Liver (tissue), 9 donors: ENCODE measurements around the gene ZNF333. TPM values are rescaled to one million over a fixed set of nuclear protein-coding genes. Genes with fewer than 3 reads are reported as not detected.

Experiments used
- DNase-seq: peaks from one replicate; pipeline ENCODE4 v3.0.0-alpha.2; 2017; ENCODE audit warnings: low spot score
- H3K27ac ChIP-seq, 2 donors: one replicate each; pipeline ENCODE4 v1.7.0; 2013; ENCODE audit warnings: inconsistent platforms in 2 of 2, low read length in 2 of 2, control low read depth in 1 of 2, low read depth in 1 of 2, mild to moderate bottlenecking in 1 of 2
- H3K27me3 ChIP-seq, 4 donors: one replicate each; pipeline versions ENCODE4 v1.6.1 to v1.7.0; 2013; ENCODE audit warnings: low read length in 3 of 4, inconsistent platforms in 1 of 4, mild to moderate bottlenecking in 1 of 4, moderate library complexity in 1 of 4; ENCODE audit not compliant: control insufficient read depth in 4 of 4, insufficient read depth in 4 of 4
- H3K36me3 ChIP-seq, 4 donors: one replicate each; pipeline versions ENCODE4 v1.6.1 to v1.7.0; 2013; ENCODE audit warnings: low read length in 3 of 4, mild to moderate bottlenecking in 3 of 4, low read depth in 1 of 4, moderate library complexity in 1 of 4; ENCODE audit not compliant: control insufficient read depth in 4 of 4, insufficient read depth in 3 of 4
- H3K4me1 ChIP-seq, 4 donors: one replicate each; pipeline versions ENCODE4 v1.6.1 to v1.7.0; 2013; ENCODE audit warnings: low read length in 3 of 4, mild to moderate bottlenecking in 3 of 4, moderate library complexity in 1 of 4; ENCODE audit not compliant: control insufficient read depth in 4 of 4, insufficient read depth in 4 of 4
- H3K4me3 ChIP-seq, 3 donors: one replicate each; pipeline versions ENCODE4 v1.6.1 to v1.7.0; 2013; ENCODE audit warnings: low read length in 3 of 3, control low read depth in 1 of 3, low read depth in 1 of 3, mild to moderate bottlenecking in 1 of 3
- H3K9ac ChIP-seq, 2 donors: one replicate each; pipeline ENCODE4 v1.7.0; 2013; ENCODE audit warnings: low read length in 2 of 2, mild to moderate bottlenecking in 2 of 2, moderate library complexity in 2 of 2, control low read depth in 1 of 2, low read depth in 1 of 2
- H3K9me3 ChIP-seq, 4 donors: one replicate each; pipeline versions ENCODE4 v1.6.1 to v1.7.0; 2013; ENCODE audit warnings: low read length in 3 of 4; ENCODE audit not compliant: control insufficient read depth in 4 of 4
- EGR1 ChIP-seq, 2 donors: IDR thresholded peaks; 2 replicates each; pipeline ENCODE4 v1.6.1; 2016 to 2018; ENCODE audit warnings: antibody characterized with exemption in 2 of 2, low read depth in 2 of 2
- FOXA1 ChIP-seq: IDR thresholded peaks from 2 replicates; pipeline ENCODE4 v1.6.1; 2016; ENCODE audit warnings: antibody characterized with exemption
- FOXA2 ChIP-seq: IDR thresholded peaks from 2 replicates; pipeline ENCODE4 v1.6.1; 2016; ENCODE audit warnings: antibody characterized with exemption
- GABPA ChIP-seq, 2 donors: IDR thresholded peaks in 1 of 2; conservative IDR thresholded peaks in 1 of 2; 2 replicates each; pipeline ENCODE4 v1.6.1; 2016; ENCODE audit warnings: antibody characterized with exemption in 2 of 2, mild to moderate bottlenecking in 1 of 2, moderate library complexity in 1 of 2
- HNF4A ChIP-seq, 2 donors: conservative IDR thresholded peaks; 2 replicates each; pipeline ENCODE4 v1.6.1; 2016; ENCODE audit warnings: antibody characterized with exemption in 2 of 2, mild to moderate bottlenecking in 2 of 2
- HNF4G ChIP-seq: IDR thresholded peaks from 2 replicates; pipeline ENCODE4 v1.6.1; 2016; ENCODE audit warnings: antibody characterized with exemption
- JUND ChIP-seq, 2 donors: IDR thresholded peaks; 2 replicates each; pipeline ENCODE4 v1.6.1; 2016; ENCODE audit warnings: antibody characterized with exemption in 2 of 2
- NR2F2 ChIP-seq: IDR thresholded peaks from 2 replicates; pipeline ENCODE4 v1.6.1; 2016; ENCODE audit warnings: antibody characterized with exemption
- RAD21 ChIP-seq, 2 donors: IDR thresholded peaks; 2 replicates each; pipeline ENCODE4 v1.6.1; 2016; ENCODE audit warnings: antibody characterized with exemption in 2 of 2, mild to moderate bottlenecking in 2 of 2
- RXRA ChIP-seq, 2 donors: IDR thresholded peaks; 2 replicates each; pipeline ENCODE4 v1.6.1; 2017 to 2018; ENCODE audit warnings: antibody characterized with exemption in 2 of 2, mild to moderate bottlenecking in 1 of 2
- SP1 ChIP-seq: IDR thresholded peaks from 2 replicates; pipeline ENCODE4 v1.6.1; 2018; ENCODE audit warnings: antibody characterized with exemption, mild to moderate bottlenecking
- TAF1 ChIP-seq: conservative IDR thresholded peaks from 2 replicates; pipeline ENCODE4 v1.6.1; 2016; ENCODE audit warnings: antibody characterized with exemption, mild to moderate bottlenecking
- YY1 ChIP-seq: IDR thresholded peaks from 2 replicates; pipeline ENCODE4 v1.6.1; 2016; ENCODE audit warnings: antibody characterized with exemption, mild to moderate bottlenecking
- WGBS: extraction: QIAGEN DNeasy Blood & Tissue Kit; methylation state at CpG from one replicate; pipeline ENCODE4 v1.1.7; 2013; 5-methylcytosine and 5-hydroxymethylcytosine counted together
- polyA plus RNA-seq, 2 donors: library from polyadenylated mRNA; stranded (reverse) in 1 of 2; unstranded in 1 of 2; fragments of 200-250 nt in 1 of 2; fragments of >200 nt in 1 of 2; fragmentation: Nextera tagmentation in 1 of 2; extraction: Ambion mirVana in 1 of 2; gene quantifications; one replicate each; pipeline versions ENCODE4 v1.2.1 to v1.2.3, GENCODE V29; 2013 to 2015
- total RNA-seq, 2 donors: library from RNA; depleted of rRNA; stranded (reverse); fragments of >200 nt; gene quantifications; one replicate each; pipeline ENCODE4 v1.2.3, GENCODE V29; 2014
- TF ChIP-seq, protein P1 (sequence below): IDR thresholded peaks from 2 replicates; pipeline ENCODE4 v1.6.1; 2016; ENCODE audit warnings: antibody characterized with exemption
- TF ChIP-seq, protein P2 (sequence below): IDR thresholded peaks from 2 replicates; pipeline ENCODE4 v1.6.1; 2016; ENCODE audit warnings: antibody characterized with exemption
- TF ChIP-seq, protein P3 (sequence below): fragments of 150-350 bp; IDR thresholded peaks from 2 replicates; pipeline ENCODE4 v1.5.1; 2017; ENCODE audit warnings: improper control_type of control experiment, low read depth, low read length; ENCODE audit not compliant: missing input control
- TF ChIP-seq, protein P4 (sequence below): IDR thresholded peaks from 2 replicates; pipeline ENCODE4 v1.6.1; 2016; ENCODE audit warnings: antibody characterized with exemption
- TF ChIP-seq, protein P5 (sequence below): IDR thresholded peaks from 2 replicates; pipeline ENCODE4 v1.6.1; 2016; ENCODE audit warnings: antibody characterized with exemption, mild to moderate bottlenecking
- donor health status: healthy.
- donor health status: healthy.
- donor health status: healthy.
- donor health status: healthy.
- donor health status: healthy.

ZNF333 gene
- total and polyA plus RNA-seq, 4 donors = 1.7 to 11.2 (median 3.6) TPM

DNA sequence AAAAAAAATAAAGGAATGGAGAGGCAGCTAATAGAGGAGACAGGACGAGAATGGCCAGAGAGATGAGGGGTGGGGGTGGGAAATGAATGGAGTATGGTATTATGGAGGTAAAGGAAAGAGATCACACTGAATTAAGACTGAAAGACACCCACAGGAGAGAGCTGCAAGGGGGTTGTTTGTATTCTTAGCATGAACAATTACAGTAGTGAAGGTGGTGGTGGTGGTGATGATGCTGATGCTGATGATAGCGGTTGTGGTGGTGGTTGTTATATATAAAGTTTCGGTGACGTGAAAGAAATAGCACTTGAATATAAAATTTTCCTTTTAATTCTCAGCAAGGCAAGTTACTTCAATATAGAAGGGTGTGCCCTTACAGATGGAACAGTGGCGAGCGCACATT, 12.4 kb upstream of the ZNF333 start:
- TF ChIP-seq FOXA2 (no peak), HNF4A (conservative IDR thresholded peaks at IDR 0.05) (no peak), SP1 (no peak), NR2F2 (no peak), HNF4G (no peak), JUND (IDR thresholded peaks at IDR 0.05) (no peak), FOXA1 (no peak), GABPA (IDR thresholded peaks at IDR 0.05 in 1 of 2, conservative IDR thresholded peaks at IDR 0.05 in 1 of 2) (no peak), TAF1 (no peak)
- TF ChIP-seq, protein P1, sequence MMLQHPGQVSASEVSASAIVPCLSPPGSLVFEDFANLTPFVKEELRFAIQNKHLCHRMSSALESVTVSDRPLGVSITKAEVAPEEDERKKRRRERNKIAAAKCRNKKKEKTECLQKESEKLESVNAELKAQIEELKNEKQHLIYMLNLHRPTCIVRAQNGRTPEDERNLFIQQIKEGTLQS = no peak
- TF ChIP-seq, protein P2, sequence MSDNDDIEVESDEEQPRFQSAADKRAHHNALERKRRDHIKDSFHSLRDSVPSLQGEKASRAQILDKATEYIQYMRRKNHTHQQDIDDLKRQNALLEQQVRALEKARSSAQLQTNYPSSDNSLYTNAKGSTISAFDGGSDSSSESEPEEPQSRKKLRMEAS = no peak
- TF ChIP-seq, protein P3, sequence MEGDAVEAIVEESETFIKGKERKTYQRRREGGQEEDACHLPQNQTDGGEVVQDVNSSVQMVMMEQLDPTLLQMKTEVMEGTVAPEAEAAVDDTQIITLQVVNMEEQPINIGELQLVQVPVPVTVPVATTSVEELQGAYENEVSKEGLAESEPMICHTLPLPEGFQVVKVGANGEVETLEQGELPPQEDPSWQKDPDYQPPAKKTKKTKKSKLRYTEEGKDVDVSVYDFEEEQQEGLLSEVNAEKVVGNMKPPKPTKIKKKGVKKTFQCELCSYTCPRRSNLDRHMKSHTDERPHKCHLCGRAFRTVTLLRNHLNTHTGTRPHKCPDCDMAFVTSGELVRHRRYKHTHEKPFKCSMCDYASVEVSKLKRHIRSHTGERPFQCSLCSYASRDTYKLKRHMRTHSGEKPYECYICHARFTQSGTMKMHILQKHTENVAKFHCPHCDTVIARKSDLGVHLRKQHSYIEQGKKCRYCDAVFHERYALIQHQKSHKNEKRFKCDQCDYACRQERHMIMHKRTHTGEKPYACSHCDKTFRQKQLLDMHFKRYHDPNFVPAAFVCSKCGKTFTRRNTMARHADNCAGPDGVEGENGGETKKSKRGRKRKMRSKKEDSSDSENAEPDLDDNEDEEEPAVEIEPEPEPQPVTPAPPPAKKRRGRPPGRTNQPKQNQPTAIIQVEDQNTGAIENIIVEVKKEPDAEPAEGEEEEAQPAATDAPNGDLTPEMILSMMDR = no peak
- TF ChIP-seq, protein P4, sequence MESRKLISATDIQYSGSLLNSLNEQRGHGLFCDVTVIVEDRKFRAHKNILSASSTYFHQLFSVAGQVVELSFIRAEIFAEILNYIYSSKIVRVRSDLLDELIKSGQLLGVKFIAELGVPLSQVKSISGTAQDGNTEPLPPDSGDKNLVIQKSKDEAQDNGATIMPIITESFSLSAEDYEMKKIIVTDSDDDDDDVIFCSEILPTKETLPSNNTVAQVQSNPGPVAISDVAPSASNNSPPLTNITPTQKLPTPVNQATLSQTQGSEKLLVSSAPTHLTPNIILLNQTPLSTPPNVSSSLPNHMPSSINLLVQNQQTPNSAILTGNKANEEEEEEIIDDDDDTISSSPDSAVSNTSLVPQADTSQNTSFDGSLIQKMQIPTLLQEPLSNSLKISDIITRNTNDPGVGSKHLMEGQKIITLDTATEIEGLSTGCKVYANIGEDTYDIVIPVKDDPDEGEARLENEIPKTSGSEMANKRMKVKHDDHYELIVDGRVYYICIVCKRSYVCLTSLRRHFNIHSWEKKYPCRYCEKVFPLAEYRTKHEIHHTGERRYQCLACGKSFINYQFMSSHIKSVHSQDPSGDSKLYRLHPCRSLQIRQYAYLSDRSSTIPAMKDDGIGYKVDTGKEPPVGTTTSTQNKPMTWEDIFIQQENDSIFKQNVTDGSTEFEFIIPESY = no peak
- no peak for DNase-seq
- no peak overlapping the region for H3K9ac ChIP-seq
- H3K9me3 ChIP-seq = no peaks in the 10 kb centered on the region
- H3K27ac ChIP-seq = no peak overlapping the region
- WGBS = 83% methylated on average over 6 of the region's 6 CpGs
- no peaks in the 10 kb centered on the region for H3K36me3 ChIP-seq
- peaks cover 0 to 6% (median 2%) of the 10 kb centered on the region in 4 donors for H3K27me3 ChIP-seq
- H3K4me3 ChIP-seq = no peak overlapping the region
- no peaks in the 10 kb centered on the region for H3K4me1 ChIP-seq

DNA sequence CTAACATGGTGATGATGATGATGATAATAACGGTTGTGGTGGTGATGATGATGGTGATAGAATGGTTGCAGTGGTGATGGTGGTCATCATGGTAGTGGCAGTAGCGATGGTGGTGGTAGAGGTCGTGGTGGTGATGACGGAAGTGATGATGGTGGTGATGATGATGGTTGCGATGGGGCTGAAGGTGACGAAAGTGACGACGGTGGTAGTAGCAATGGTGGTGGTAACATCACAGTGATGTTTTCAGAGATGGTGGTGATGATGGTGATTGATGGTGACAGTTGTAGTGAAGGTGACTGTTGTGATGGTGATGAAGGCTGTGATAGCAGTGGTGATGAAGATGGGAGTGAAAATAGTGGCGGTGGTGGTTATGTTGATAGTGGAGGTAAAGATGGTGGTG, 11.6 kb upstream of the ZNF333 start:
- Histone ChIP-seq H3K27me3 (peaks cover 0 to 5% (median 3%) of the 10 kb centered on the region in 4 donors), H3K9ac (no peak overlapping the region), H3K4me3 (no peak overlapping the region), H3K9me3 (no peaks in the 10 kb centered on the region), H3K4me1 (no peaks in the 10 kb centered on the region), H3K27ac (no peak overlapping the region), H3K36me3 (no peaks in the 10 kb centered on the region)
- 81% methylated on average over 9 of the region's 9 CpGs for WGBS
- DNase-seq = no peak
- no peak for TF ChIP-seq NR2F2
- no peak for TF ChIP-seq HNF4G
- TF ChIP-seq, protein P3 = no peak
- TF ChIP-seq FOXA2 = no peak
- no peak for TF ChIP-seq YY1
- TF ChIP-seq, protein P4 = no peak
- TF ChIP-seq JUND (IDR thresholded peaks at IDR 0.05) = no peak
- TF ChIP-seq FOXA1 = no peak
- no peak for TF ChIP-seq GABPA (IDR thresholded peaks at IDR 0.05 in 1 of 2, conservative IDR thresholded peaks at IDR 0.05 in 1 of 2)
- TF ChIP-seq SP1 = no peak
- TF ChIP-seq, protein P1 = no peak
- TF ChIP-seq RAD21 (IDR thresholded peaks at IDR 0.05) = no peak
- no peak for TF ChIP-seq EGR1 (IDR thresholded peaks at IDR 0.05; ENCODE audit: low read depth in 2 of 2)
- TF ChIP-seq RXRA (IDR thresholded peaks at IDR 0.05) = no peak
- TF ChIP-seq, protein P5, sequence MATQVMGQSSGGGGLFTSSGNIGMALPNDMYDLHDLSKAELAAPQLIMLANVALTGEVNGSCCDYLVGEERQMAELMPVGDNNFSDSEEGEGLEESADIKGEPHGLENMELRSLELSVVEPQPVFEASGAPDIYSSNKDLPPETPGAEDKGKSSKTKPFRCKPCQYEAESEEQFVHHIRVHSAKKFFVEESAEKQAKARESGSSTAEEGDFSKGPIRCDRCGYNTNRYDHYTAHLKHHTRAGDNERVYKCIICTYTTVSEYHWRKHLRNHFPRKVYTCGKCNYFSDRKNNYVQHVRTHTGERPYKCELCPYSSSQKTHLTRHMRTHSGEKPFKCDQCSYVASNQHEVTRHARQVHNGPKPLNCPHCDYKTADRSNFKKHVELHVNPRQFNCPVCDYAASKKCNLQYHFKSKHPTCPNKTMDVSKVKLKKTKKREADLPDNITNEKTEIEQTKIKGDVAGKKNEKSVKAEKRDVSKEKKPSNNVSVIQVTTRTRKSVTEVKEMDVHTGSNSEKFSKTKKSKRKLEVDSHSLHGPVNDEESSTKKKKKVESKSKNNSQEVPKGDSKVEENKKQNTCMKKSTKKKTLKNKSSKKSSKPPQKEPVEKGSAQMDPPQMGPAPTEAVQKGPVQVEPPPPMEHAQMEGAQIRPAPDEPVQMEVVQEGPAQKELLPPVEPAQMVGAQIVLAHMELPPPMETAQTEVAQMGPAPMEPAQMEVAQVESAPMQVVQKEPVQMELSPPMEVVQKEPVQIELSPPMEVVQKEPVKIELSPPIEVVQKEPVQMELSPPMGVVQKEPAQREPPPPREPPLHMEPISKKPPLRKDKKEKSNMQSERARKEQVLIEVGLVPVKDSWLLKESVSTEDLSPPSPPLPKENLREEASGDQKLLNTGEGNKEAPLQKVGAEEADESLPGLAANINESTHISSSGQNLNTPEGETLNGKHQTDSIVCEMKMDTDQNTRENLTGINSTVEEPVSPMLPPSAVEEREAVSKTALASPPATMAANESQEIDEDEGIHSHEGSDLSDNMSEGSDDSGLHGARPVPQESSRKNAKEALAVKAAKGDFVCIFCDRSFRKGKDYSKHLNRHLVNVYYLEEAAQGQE = no peak
- TF ChIP-seq TAF1 = no peak
- no peak for TF ChIP-seq HNF4A (conservative IDR thresholded peaks at IDR 0.05)
